Sciatic nerve (tissue), 2 donors: ENCODE results near the gene LSM2. TPM values are rescaled to one million over a fixed set of nuclear protein-coding genes. Genes with fewer than 3 reads are reported as not detected.

Experiments
- ATAC-seq: fragments of 200-7000 bp; cut with Tn5 transposase; one replicate; pipeline ENCODE4 v1.9.1; 2020; ENCODE audit warnings: mild to moderate bottlenecking, moderate library complexity
- DNase-seq: peaks from one replicate; pipeline ENCODE4 v3.0.0-alpha.2; 2020; ENCODE audit warnings: low spot score
- intact Hi-C: fragments of 100-400 bp; cut with DNase I; formaldehyde crosslinking; loops from one replicate; pipeline ENCODE4 v1.14.2; 2022
- total RNA-seq: library from RNA; stranded (reverse); fragmentation: NEBNext Ultra II Directional; extraction: Animal tissue kit (Norgen Biotek cat#: 25700); gene quantifications from one replicate; pipeline ENCODE4 v1.2.1, GENCODE V29; 2021
- donor health status: DM: no; HTN: no; CAD: no.
- donor health status: DM: no; HTN: no; CAD: no.

LSM2 gene
- total RNA-seq, 1 donor from 2014 or later, result 30.1 TPM

DNA sequence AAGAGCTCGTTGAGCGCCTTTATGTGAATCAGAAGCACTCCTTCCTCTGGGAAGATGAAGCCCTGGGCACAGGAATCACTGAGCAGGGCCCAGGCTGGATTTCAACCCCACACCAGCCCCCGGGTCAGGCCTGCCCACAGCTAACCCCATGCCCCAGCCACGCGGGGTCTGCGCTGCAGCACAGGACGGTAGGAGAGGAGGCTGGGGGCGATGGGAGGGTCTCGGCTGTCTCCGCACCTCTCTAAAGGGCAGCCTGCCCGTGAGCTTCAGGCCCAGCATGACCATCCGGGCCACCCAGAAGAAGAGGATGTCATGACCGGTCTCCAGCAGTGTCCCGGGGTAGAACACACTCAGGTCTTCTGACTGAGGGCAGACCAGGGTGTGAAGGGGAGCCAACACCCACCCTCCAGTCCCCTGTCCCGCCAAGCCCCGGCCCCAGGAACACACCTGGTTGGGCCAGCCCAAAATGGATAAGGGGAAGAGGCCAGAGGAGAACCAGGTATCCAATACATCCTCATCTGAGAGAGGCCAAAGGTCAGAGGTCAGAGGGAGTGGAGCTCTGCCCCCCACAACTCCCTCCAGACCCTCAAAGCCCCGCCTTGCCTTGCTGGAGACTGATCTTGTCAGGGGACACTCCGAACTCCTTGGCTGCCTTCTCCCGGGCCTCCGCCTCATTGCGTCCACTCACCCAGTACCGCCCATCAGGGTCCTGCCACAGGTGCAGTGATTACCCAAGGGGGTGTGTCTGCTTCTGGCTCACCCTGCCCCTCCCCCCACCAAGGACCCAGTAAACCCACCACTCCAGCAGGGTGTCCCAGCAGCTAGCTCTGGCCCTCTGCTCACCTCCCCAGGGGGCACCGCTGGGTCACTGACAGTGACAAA lies 25.3 kb downstream of the LSM2 start:
- DNase-seq (no peak), ATAC-seq (no peak)
- intact Hi-C loops, result no loop called here

DNA sequence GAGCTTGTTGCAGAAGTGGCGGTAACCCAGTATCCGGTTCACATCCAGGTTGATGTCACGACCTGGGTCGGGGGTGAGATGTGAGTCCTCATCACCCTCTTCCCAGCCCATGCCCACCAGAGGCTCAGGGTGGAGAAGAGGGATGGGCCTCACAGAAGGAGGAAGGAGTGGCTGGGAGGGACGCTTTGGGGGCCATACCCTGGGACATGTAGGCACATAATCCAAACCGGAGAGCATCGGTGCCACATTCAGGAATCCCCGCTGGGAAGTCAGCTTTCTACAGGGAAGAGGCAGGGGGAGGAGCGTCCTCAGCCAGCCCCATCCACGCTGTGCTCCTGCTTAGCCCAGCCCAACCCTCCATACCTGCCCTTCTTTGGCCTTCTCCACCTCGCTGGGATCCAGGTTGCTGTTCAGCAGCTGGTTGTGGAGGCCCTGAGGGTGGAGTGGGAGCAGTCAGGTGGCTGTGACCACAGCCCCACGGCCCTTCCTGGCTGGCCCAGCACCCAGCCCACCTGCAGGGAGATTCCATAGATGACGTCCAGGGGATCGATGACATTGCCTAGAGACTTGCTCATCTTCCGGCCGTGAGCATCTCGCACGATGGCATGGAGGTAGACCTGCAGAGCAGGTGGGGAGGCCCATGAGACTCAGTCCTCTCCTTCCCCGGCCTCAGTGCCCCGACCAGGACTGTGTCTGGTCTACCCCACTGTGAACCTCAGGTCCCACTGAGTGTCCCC lies 26.1 kb downstream of the LSM2 start:
- DNase-seq, result no peak
- intact Hi-C loops, result no loop called here
- ATAC-seq, result no peak

DNA sequence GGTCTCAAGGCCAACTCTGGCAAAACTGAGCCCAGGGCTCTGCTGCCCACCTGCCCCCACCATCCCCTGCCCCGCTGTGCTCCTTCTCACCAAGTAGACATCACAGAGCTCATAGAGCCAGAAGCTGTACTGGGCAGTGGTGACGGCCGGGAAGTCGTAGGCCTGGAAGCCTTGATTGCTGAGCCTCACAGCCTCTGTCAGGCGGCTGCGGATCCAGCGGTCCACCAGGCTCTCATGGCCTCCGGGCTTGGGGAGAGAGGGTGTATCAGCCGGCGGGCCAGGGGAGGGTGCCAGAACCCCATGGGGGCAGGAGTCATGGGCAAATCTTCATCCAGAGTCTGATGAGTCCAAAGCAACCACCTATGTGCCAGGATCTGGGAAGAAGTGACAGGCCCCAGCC lies 26.9 kb downstream of the LSM2 start:
- DNase-seq (no peak), ATAC-seq (no peak)
- intact Hi-C loops, result no loop called here

DNA sequence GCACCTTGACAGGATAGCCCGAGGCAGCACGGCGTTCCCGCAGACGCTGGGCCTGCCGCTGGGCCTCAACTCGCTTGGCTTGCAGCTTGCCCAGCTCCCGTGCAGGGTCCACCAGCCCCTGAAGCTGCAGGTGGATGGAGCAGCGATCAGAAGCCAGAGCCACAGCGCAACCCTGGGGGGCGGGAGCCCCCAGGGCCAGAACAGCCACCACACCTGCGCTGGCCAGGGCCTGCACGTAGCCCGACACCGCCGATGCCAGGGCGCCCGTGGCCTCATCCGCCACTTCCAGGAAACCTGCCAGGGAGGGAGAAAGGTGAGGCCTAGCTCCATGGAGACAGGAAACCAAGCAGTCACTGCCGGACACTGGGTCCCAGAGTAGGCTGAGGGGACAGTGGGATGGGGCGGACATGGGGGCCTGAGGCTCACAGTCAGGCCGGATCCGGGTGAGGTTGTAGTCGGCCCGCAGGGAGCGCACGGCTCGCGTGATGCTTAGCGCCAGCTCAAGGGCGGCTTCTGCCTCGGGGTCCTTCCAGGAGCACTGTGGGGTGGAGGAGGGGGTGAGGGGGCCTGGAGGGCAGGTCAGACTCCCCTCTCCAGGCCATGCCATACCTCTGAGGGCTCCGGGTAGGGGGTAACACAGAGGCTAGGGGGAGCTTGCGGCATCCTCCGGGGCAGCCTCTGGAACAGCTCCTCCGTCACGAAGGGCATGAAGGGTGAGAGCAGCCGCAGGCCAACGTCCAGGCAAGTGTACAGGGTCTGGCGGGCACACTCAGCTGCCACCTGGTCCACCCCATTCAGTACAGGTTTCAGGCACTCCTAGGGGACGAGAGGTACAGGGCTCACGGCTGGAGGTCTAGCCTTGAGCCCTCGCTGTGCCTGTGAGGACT lies 27.5 kb downstream of the LSM2 start:
- DNase-seq, result no peak
- intact Hi-C loops, result no loop called here
- no peak for ATAC-seq

DNA sequence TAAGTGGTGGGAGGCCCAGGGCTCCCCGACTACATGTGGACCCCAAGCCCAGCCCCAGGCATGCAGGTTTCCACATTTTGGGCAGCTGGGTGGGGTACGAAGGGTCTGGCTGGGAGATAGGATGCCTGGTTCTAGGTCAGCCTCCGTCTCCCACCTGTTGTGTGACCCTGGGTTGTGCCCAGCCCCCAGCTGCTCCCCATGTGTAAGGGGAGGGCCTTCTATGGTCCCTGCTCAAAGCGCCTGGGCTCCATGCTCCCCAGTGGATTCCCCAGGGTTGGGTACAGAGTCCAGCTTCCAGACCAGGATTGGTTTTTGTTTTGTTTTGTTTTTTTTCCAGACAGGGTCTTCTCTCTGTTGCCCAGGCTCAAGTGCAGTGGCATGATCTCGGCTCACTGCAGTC lies 28.6 kb downstream of the LSM2 start:
- no peak for ATAC-seq
- intact Hi-C loops, result no loop called here
- DNase-seq, result no peak

DNA sequence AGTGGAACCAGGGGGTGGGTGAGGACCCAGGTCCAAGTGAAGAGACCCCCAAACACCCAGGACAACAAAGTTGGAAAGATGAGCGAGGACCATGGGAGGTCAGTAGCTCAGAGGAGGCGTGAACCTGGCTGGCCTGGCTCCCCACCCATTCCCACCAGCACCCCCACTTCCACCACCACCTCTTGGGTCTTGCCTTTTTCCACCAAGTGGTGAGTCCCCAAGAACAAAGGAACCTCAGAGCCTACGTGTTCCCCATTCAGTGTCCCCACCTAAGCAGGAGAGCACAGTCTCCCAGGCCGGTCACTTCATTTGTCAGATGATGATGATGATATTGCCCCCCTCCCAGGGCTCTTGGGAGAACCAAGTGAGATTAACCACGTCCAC lies 29.1 kb downstream of the LSM2 start:
- ATAC-seq, result no peak
- intact Hi-C loops, result no loop called here

DNA sequence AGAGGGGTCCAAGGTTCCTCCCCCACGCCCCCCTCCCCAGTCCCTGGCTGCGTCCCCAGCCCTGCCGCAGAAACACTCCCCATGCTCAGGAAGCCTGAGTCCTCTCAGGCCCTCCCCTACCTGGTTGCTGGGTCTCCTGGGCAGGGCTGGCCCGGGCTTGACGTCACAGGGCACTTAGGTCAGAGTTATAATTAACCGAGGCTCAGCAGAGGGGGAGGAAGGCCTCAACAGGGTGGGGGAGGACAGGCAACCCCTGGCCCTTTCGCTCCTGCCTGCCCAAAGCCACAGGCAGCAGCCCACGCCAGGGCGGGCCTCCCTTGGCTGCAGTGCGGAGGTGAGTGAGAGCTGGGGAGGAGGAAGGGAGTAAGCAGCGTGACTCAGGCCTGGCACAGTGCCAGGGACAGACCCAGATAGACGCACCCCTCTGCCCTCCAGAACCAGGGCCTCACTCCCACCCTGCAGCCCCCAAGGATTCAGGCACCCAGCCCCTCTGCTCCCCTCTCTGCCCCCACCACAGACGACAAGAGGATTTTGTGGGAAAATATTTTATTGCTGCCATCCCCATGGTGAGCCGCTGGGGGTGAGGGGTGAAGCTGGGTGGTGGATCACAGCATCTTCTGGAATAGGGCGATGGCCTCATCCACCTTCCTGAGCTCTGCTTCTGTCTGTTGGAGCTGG lies 29.6 kb downstream of the LSM2 start, which contains the start of gene VWA7:
Gene VWA7, minus strand, starts transcription at position 340 of the 678 bp plus-strand sequence. CDS start 549 bp downstream, outside the sequence.
- no peak for DNase-seq
- peak; percentile 67 for ATAC-seq
- intact Hi-C loops, result no loop called here

More for the DNA sequence above, 29.1 kb downstream of the LSM2 start:
- no peak for DNase-seq

DNA sequence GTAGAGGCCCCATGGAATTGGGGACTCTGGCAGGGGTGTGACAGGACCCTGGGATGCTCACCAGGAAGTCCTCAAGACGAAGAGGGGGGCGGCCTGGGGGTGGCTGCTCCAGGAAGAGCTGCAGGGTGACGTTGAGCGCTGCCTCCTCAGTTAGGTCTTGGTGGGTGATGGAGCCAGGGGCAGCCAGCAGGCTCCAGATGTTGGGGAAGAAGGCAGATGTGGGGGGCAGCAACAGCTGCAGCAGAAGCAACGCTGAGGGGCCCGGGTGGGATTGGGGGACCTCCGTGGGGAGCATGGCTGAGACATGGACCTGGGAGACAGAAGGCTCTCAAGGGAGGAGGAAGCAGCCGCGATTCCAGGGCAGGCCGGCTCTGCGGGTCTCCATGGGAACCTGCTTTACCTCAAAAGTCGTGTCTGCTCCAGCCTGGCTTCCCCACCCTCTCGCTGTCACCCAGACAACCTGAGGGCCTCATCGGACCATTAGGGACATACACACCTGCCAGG lies 30.2 kb downstream of the LSM2 start:
- no peak for ATAC-seq

DNA sequence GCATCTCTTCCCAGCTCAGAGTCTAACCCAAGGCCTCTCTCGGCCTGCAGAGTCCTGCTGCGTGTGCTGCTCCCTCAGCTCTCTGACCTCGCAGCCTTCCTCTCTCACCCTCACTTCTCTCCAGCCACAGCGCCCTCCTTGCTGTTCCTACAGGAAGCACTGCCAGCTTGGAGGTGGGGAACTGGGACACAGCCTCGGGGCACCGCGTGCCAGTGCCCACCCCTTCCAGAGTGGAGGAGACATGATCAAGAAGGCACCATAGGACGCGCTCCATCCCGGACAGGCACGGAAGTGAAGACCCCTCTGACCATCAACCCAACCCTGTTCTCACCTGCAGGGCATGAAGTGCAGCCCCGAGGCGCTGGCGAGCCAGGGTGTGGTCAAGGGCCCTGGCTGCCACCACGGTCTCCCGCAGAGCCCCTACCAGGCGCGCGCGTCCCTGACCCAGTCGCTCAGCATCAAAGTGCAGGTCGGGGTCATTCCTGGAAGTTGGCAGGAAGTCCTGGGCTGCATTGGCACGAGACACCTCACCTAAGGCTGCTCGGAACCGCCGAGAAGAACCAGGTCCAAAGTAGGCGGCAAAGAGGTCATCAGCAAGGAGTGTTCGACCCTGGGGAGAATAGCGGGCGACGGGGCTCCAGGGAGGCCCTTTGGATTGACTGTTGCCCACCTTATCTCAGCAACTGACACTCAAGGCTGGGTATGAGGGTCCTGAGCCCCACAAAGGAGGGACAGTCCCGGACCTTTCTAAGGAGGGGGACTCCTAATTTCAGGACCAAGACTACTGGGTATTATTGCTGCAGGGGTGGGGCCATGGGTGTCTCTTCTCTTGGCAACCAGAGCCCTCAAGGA lies 30.9 kb downstream of the LSM2 start:
- intact Hi-C loops, result no loop called here
- ATAC-seq (no peak), DNase-seq (no peak)

More for the DNA sequence above, 30.2 kb downstream of the LSM2 start:
- DNase-seq, result no peak
- intact Hi-C loops, result no loop called here

DNA sequence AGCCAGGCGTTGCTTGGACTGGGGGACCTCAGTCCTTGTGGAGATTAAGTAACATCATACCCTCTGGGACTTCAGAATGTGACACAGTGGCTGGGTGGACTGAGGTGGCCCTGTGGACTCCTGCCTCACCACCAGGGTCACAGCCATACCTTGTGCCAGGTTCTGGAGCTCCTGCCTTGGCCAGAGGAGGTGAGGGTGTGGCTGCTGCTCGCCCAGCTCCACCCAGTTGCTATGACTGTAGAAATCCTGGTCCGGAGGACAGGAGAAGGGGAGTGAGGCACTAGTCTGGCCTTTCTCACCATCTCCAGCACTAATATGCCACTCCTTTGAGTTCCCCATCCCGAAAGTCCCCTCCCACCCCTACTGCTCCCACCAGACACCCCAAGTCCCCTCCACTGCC lies 31.6 kb downstream of the LSM2 start:
- ATAC-seq (no peak), DNase-seq (no peak)
- intact Hi-C loops, result no loop called here

DNA sequence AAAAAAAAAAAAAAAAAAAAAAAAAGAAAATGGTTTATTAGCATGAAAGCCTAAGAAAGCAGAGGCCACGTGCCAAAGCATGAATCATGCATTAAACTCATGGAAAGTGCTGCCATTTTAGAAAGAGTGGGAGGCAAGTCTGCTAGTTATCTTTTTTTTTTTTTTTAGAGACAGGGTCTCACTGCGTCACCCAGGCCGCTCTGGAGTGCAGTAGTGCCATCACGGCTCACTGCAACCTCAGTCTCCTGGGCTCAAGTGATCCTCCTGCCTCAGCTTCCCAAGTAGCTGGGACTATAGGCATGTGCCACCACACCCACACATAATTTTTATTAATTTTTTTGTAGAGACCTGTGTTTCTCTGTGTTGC lies 34.8 kb downstream of the LSM2 start:
- intact Hi-C loops, result no loop called here

DNA sequence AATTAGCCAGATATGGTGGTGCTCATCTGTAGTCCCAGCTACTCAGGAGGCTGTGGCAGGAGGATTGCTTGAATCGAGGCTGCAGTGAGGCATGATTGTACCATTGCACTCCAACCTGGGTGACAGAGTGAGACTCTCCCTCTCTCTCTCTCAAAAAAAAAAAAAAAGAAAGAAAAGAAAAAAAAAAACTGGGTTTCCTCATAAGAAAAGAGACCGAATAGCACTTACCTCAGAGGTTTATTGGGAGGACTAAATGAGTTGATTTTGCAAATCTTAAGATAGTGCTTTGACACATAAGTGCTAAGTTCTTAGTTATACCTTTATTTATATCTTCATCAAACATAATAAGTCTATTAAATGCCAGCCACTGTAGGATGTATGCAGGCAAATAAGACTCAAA lies 35.9 kb downstream of the LSM2 start:
- ATAC-seq (no peak), DNase-seq (no peak)
- intact Hi-C loops, result no loop called here

More for the DNA sequence above, 34.8 kb downstream of the LSM2 start:
- DNase-seq, result no peak
- ATAC-seq, result no peak

DNA sequence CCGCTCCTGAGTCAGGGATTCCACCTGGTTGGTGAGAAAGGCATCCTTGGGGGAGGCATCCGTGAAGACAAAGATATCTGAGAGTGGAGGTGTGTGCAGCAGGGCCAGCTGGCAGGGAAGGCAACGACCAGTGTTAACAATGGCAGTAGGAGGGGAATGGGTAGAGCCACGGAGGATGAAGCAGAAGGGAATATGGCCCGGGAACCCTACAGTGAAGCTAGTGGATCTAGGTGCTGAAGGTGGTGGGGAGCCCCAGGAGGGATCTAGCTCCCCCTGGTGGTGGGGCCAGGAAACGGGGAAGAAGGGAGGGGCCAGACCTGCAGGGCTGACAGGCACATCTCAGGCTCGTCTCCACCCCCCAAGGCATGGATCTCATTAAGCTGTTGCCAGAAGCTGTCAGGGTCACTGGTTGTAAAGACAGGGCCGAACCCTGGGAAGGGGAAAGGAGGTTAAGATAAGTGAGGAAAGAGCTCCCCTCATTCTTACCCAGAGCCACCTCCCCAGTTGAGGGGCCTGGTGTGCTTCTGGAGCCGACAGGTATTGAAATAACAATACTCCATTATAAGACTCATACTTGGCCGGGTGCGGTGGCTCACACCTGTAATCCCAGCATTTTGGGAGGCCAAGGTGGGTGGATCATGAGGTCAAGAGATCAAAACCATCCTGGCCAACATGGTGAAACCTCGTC lies 36.9 kb downstream of the LSM2 start:
- no peak for DNase-seq
- ATAC-seq, result peak; percentile 58

DNA sequence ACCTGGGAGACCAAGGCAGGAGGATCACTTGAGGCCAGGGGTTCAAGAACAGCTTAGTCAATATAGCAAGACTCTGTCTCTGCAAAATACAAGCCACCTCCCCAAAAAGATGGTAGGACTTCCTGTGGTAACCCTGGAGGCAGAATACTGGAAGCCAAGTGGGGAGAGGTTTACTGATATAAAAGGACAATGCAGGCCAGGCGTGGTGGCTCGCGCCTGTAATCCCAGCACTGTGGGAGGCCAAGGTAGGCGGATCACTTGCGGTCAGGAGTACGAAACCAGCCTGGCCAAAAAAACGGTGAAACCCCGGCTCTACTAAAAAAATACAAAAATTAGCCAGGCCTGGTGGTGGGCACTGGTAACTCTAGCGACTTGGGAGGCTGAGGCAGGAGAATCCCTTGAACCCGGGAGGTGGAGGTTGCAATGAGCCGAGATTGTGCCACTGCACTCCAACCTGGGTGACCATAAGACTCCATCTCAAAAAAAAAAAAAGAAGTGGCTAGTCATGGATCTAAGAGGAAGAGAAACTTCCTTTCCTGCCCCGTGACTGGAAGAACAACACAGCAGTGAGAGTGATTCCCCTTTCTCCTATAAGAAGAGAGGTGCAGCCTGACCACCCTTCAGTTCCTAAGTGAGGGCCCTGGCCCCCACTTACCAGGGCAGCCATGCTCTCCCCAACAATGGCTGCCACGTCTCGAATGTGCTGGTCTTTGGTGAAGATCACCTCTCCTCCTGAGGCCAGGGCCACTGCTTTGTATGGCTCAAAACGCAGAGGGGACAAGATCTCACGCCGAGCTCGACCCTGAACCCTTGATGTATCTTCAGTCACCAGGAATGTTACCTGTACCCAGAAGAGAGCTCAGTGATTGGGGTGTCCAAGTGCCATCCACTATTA lies 38.2 kb downstream of the LSM2 start:
- intact Hi-C loops, result no loop called here
- ATAC-seq (peak; percentile 25), DNase-seq (no peak)

More for the DNA sequence above, 36.9 kb downstream of the LSM2 start:
- intact Hi-C loops, result no loop called here

DNA sequence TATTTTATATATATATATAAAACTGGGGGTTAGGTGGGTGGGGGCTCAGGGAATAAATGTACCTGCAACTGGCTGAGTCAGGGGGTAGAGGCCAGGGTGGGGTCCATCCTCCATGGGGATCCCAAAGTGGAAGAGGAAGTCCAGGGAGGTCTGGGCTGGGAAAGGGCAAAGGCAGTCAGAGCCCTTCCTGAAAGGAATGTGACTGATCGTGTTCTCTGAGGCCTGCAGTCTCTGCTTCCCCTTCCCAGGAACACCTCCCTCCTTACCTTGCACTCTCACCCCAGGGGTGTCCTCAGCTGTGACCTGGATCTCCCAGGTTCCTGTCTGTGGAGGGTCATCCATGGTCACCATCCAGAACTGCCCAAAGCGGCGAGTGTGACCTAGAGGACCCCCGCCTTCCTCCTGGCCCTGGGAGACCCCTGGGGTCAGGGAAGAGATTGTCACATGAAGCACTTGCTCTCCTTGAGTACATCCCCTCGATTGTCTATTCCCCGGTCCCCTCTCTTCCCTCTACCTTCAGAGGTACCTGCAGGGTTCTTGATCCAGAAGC lies 39.6 kb downstream of the LSM2 start:
- ATAC-seq (no peak), DNase-seq (no peak)
- intact Hi-C loops, result no loop called here
